ENCODE data around the gene RFPL2.

The RFPL2 gene

DNA sequence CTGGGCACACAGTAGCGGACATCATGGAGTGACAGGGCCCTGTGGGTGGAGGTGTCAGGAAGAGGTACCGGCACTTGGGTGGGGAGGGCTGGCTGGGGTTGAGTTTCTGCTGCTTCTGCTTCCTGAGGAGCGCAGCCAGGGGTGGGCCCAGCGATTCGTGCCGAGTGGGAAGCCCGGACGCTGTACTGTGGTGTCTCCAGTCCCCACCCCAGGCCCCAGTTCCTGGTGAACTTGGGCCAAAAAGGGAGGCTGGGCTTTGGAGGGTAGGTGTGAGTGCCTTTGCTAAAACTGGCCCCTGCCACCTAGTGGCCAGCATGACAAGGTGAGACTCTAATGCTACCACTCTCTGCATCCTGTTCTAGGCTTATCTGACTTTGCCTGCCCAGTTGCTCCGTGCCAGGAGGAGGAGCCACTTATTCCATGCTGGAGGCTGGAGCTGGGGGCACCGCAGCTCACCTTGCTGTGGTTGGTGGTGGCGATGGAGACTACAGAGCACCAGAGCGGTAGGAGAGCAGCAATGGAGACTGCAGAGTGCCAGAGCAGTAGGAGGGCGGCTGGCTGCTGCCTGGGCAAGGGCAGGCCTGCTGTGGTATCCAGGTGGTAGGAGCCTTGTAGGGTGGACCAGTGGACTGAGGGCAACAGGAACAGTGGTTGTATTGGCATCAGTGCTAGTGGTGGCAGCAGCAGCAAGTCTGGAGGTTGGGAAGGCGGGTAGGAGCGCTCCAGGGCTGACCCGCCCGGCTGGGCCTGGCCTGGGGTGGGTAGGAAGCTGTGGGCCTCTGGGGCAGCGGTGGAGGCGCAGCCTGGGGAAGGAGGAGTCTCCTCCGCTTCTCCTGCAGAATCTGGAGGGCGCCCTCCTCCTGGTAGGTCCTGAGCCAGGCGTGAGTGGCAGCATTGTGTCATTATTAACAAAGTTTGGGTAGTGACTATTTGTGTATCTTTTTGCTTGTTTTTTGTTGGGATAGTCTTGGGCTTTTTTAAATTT, 2.2 kb upstream of the RFPL2 start:
- H3K27ac ChIP-seq (ENCODE audit: low read depth in 2 of 2, low read length in 2 of 2), result no peak overlapping the region
- no peaks in the 10 kb centered on the region for H3K36me3 ChIP-seq (ENCODE audit: control insufficient read depth in 2 of 2, insufficient read depth in 2 of 2, low read length in 2 of 2)
- peaks cover 2 to 10% of the 10 kb centered on the region in 2 donors for H3K4me1 ChIP-seq (ENCODE audit: control insufficient read depth in 2 of 2, insufficient read depth in 2 of 2, low read length in 2 of 2)
- no peak overlapping the region for H3K9ac ChIP-seq (ENCODE audit: low read depth in 1 of 2, low read length in 2 of 2)
- H3K27me3 ChIP-seq (ENCODE audit: control insufficient read depth in 2 of 2, insufficient read depth in 2 of 2, low read length in 2 of 2), result peaks cover 2 to 11% of the 10 kb centered on the region in 2 donors
- no peaks in the 10 kb centered on the region for H3K9me3 ChIP-seq (ENCODE audit: control insufficient read depth in 2 of 2, low read length in 2 of 2)
- no peak overlapping the region for H3K4me3 ChIP-seq (ENCODE audit: low read length in 2 of 2)

DNA sequence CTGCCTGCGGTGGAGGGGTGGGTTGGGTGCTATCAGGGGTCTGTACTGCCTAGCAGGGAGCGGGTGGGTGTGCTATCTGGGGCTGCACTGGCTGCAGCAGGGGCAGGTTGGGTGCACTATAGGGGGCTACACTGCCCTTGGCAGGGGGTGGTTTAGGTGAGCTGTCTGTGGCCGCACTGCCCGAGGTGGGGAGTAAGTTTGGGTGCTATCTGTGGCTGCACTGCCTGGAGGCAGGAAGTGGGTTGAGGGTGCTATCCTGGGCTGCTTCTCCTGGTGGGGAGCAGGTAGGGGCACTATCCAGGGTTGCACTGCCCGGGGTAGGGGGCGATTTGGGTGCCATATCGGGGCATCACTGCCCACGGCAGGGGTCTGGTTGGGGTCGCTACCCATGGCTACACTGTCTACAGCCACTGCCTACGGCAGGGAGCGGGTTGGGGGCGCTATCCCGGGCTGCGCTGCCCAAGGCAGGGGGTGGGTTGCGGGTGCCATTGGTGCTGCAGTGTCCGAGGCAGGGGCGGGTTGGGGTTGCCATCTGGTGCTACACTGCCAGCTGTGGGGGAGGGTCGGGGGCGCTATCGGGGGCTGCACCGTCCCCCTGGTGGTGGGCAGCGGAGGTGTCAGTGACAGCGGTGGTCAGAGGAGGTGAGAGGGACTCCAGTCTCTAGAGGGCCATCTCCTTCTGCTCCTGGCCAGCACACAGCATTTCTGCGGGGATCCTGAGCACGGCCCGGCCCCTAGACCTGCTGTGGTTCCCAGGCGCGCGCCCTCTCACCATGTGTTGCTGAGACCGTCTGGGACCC, 1.3 kb upstream of the RFPL2 start:
- no peak overlapping the region for H3K4me3 ChIP-seq (ENCODE audit: low read length in 2 of 2)

DNA sequence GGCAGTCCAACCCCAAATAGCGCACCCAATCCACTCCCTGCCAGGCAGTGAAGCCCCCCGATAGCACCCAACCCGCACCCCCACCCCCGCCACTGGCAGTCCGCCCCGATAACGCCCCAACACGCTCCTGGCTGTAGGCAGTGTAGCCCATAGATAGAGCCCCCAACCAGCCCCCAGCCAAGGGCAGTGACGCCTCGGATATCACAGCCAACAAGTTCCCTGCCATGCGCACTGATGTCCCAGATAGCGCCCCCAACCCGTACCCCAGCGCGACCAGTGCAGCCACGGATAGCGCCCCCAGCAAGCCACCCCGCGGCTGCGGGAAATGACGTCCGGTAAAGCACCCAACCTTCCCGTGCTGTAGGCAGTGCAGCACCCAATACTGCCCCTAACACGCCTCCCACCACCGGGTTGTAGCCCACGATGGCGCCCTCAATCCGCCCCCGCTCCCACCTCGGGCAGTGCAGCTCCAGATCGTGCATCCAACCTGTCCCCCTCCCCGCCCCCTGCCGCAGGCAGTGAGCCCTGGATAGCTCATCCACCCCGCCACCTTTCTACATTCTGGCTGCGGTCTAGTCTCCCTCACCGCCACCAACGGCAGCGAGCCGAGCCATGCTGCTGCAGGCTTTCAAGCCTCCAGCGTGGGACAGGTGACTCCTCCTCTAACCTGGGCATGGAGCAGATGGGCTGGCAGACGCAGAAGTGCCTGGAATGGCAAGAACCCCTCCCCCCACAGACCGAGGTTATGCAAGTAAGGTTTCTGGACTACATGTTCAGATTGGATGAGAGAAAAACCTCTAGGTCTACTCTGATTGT, 625 bp downstream of the RFPL2 start:
- peaks cover 2 to 11% of the 10 kb centered on the region in 2 donors for H3K27me3 ChIP-seq (ENCODE audit: control insufficient read depth in 2 of 2, insufficient read depth in 2 of 2, low read length in 2 of 2)
- peaks cover 2 to 10% of the 10 kb centered on the region in 2 donors for H3K4me1 ChIP-seq (ENCODE audit: control insufficient read depth in 2 of 2, insufficient read depth in 2 of 2, low read length in 2 of 2)
- H3K4me3 ChIP-seq (ENCODE audit: low read length in 2 of 2), result peak overlapping the region in 1 of 2 donors; percentile 20
- H3K36me3 ChIP-seq (ENCODE audit: control insufficient read depth in 2 of 2, insufficient read depth in 2 of 2, low read length in 2 of 2), result no peaks in the 10 kb centered on the region
- no peak overlapping the region for H3K9ac ChIP-seq (ENCODE audit: low read depth in 1 of 2, low read length in 2 of 2)
- no peak overlapping the region for H3K27ac ChIP-seq (ENCODE audit: low read depth in 2 of 2, low read length in 2 of 2)
- no peaks in the 10 kb centered on the region for H3K9me3 ChIP-seq (ENCODE audit: control insufficient read depth in 2 of 2, low read length in 2 of 2)

More for the DNA sequence above, 1.3 kb upstream of the RFPL2 start:
- no peaks in the 10 kb centered on the region for H3K36me3 ChIP-seq (ENCODE audit: control insufficient read depth in 2 of 2, insufficient read depth in 2 of 2, low read length in 2 of 2)
- H3K27me3 ChIP-seq (ENCODE audit: control insufficient read depth in 2 of 2, insufficient read depth in 2 of 2, low read length in 2 of 2), result peaks cover 2 to 11% of the 10 kb centered on the region in 2 donors
- H3K27ac ChIP-seq (ENCODE audit: low read depth in 2 of 2, low read length in 2 of 2), result no peak overlapping the region
- no peaks in the 10 kb centered on the region for H3K9me3 ChIP-seq (ENCODE audit: control insufficient read depth in 2 of 2, low read length in 2 of 2)
- peaks cover 2 to 10% of the 10 kb centered on the region in 2 donors for H3K4me1 ChIP-seq (ENCODE audit: control insufficient read depth in 2 of 2, insufficient read depth in 2 of 2, low read length in 2 of 2)
- H3K9ac ChIP-seq (ENCODE audit: low read depth in 1 of 2, low read length in 2 of 2), result no peak overlapping the region

- Histone ChIP-seq H3K27me3 (ENCODE audit: control insufficient read depth in 2 of 2, insufficient read depth in 2 of 2, low read length in 2 of 2) (peaks cover 2 to 11% of the 10 kb centered on the region in 2 donors), H3K4me3 (ENCODE audit: low read length in 2 of 2) (no peak overlapping the region), H3K36me3 (ENCODE audit: control insufficient read depth in 2 of 2, insufficient read depth in 2 of 2, low read length in 2 of 2) (no peaks in the 10 kb centered on the region), H3K9ac (ENCODE audit: low read depth in 1 of 2, low read length in 2 of 2) (no peak overlapping the region), H3K27ac (ENCODE audit: low read depth in 2 of 2, low read length in 2 of 2) (no peak overlapping the region), H3K9me3 (ENCODE audit: control insufficient read depth in 2 of 2, low read length in 2 of 2) (no peaks in the 10 kb centered on the region), H3K4me1 (ENCODE audit: control insufficient read depth in 2 of 2, insufficient read depth in 2 of 2, low read length in 2 of 2) (peaks cover 2 to 10% of the 10 kb centered on the region in 2 donors)
Observed at GRCh38 chr22:32203181-32204039, 1.5 kb downstream of the RFPL2 start.

- peaks cover 2 to 10% of the 10 kb centered on the region in 2 donors for H3K4me1 ChIP-seq (ENCODE audit: control insufficient read depth in 2 of 2, insufficient read depth in 2 of 2, low read length in 2 of 2)
- no peak overlapping the region for H3K27ac ChIP-seq (ENCODE audit: low read depth in 2 of 2, low read length in 2 of 2)
- peaks cover 2 to 11% of the 10 kb centered on the region in 2 donors for H3K27me3 ChIP-seq (ENCODE audit: control insufficient read depth in 2 of 2, insufficient read depth in 2 of 2, low read length in 2 of 2)
- H3K9ac ChIP-seq (ENCODE audit: low read depth in 1 of 2, low read length in 2 of 2), result no peak overlapping the region
- H3K36me3 ChIP-seq (ENCODE audit: control insufficient read depth in 2 of 2, insufficient read depth in 2 of 2, low read length in 2 of 2), result no peaks in the 10 kb centered on the region
- no peaks in the 10 kb centered on the region for H3K9me3 ChIP-seq (ENCODE audit: control insufficient read depth in 2 of 2, low read length in 2 of 2)
- peak overlapping the region in 1 of 2 donors; percentile 21 for H3K4me3 ChIP-seq (ENCODE audit: low read length in 2 of 2)
Observed at GRCh38 chr22:32202539-32203180, 2.2 kb downstream of the RFPL2 start.

DNA sequence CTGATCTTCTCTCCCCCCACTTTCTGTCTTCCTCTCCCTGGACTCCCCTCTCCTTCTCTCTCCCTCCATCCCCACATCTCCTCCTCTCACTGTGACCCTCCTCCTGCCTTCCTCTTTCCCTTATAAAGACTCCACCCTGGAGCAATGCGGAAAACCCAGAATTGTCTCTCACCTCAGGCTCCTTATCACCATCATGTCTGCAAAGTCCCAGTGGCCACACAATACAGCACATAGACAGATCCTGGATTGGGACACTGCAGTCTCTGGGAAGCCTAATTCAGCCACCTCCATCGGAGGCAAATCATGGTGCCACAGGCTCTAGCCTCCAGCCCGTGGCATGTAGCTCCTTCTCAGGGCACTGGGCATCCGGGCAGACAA, 2.7 kb downstream of the RFPL2 start:
- Histone ChIP-seq H3K9me3 (ENCODE audit: control insufficient read depth in 2 of 2, low read length in 2 of 2) (no peaks in the 10 kb centered on the region), H3K4me1 (ENCODE audit: control insufficient read depth in 2 of 2, insufficient read depth in 2 of 2, low read length in 2 of 2) (peaks cover 2 to 10% of the 10 kb centered on the region in 2 donors), H3K27ac (ENCODE audit: low read depth in 2 of 2, low read length in 2 of 2) (no peak overlapping the region), H3K9ac (ENCODE audit: low read depth in 1 of 2, low read length in 2 of 2) (no peak overlapping the region), H3K36me3 (ENCODE audit: control insufficient read depth in 2 of 2, insufficient read depth in 2 of 2, low read length in 2 of 2) (no peaks in the 10 kb centered on the region), H3K4me3 (ENCODE audit: low read length in 2 of 2) (no peak overlapping the region), H3K27me3 (ENCODE audit: control insufficient read depth in 2 of 2, insufficient read depth in 2 of 2, low read length in 2 of 2) (peaks cover 2 to 11% of the 10 kb centered on the region in 2 donors)

DNA sequence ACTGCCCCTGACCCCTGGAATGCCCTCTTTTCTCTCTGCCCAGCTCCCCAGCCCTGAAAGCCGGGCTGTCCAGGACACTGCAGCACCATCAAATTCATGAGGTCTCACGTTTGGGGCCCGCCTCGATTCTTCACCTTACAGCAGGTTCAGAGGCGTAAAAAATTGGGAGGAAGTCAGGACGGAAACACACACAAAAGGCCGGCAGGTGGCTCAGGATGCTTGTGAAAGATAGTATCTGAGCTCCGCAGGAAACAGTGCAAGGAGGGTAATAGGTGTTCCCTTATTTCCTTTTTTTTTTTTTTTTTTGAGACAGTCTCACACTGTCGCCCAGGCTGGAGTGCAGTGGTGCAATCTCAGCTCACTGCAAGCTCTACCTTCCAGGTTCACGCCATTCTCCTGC, 4.1 kb downstream of the RFPL2 start:
- H3K27ac ChIP-seq (ENCODE audit: low read depth in 2 of 2, low read length in 2 of 2), result no peak overlapping the region
- no peak overlapping the region for H3K9ac ChIP-seq (ENCODE audit: low read depth in 1 of 2, low read length in 2 of 2)
- H3K36me3 ChIP-seq (ENCODE audit: control insufficient read depth in 2 of 2, insufficient read depth in 2 of 2, low read length in 2 of 2), result no peaks in the 10 kb centered on the region
- H3K27me3 ChIP-seq (ENCODE audit: control insufficient read depth in 2 of 2, insufficient read depth in 2 of 2, low read length in 2 of 2), result peaks cover 7 to 11% of the 10 kb centered on the region in 2 donors
- no peak overlapping the region for H3K4me3 ChIP-seq (ENCODE audit: low read length in 2 of 2)
- no peaks in the 10 kb centered on the region for H3K9me3 ChIP-seq (ENCODE audit: control insufficient read depth in 2 of 2, low read length in 2 of 2)
- peaks cover 2 to 10% of the 10 kb centered on the region in 2 donors for H3K4me1 ChIP-seq (ENCODE audit: control insufficient read depth in 2 of 2, insufficient read depth in 2 of 2, low read length in 2 of 2)

GRCh38 chr22:32199961-32200360, 4.9 kb downstream of the RFPL2 start:
- Histone ChIP-seq H3K36me3 (ENCODE audit: control insufficient read depth in 2 of 2, insufficient read depth in 2 of 2, low read length in 2 of 2) (no peaks in the 10 kb centered on the region), H3K9ac (ENCODE audit: low read depth in 1 of 2, low read length in 2 of 2) (no peak overlapping the region), H3K4me3 (ENCODE audit: low read length in 2 of 2) (no peak overlapping the region), H3K27ac (ENCODE audit: low read depth in 2 of 2, low read length in 2 of 2) (no peak overlapping the region), H3K27me3 (ENCODE audit: control insufficient read depth in 2 of 2, insufficient read depth in 2 of 2, low read length in 2 of 2) (peaks cover 7 to 11% of the 10 kb centered on the region in 2 donors), H3K4me1 (ENCODE audit: control insufficient read depth in 2 of 2, insufficient read depth in 2 of 2, low read length in 2 of 2) (peaks cover 2 to 10% of the 10 kb centered on the region in 2 donors), H3K9me3 (ENCODE audit: control insufficient read depth in 2 of 2, low read length in 2 of 2) (no peaks in the 10 kb centered on the region)

All from mucosa of rectum (tissue), 2 donors.